ENCODE results near the gene ANO6. TPM values are rescaled to one million over a fixed set of nuclear protein-coding genes. Genes with fewer than 3 reads are reported as not detected.

ANO6 gene
- total and polyA plus RNA-seq, 4 donors: 18.6 to 52.3 (median 29.1) TPM

DNA sequence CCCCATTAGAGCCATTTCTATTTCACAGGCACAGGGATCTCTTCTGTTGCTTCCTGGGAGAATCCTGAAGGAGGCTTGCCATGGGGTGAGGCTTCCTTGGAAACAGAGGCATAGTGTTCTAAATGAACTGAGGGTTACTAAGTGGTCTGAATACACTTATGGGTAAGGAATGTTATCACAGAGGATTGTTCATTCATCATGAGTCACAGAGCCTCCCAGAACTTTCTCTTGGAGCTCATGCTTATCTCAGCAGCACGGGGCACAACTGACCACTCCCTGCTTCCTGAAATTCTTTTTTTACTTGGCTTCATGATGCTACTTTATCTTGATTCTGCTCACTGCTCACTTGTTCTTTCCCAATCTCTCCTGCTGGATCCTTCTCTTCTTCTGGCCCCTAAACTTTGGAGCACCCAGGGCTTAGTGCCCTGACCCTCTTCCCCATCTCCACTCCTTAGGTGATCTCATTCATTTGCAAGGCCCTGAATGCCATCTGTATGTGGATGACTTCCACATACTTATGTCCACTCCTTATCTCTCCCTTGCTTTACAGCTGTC lies 57.9 kb downstream of the ANO6 start:
- no peak overlapping the region for H3K4me3 ChIP-seq (ENCODE audit: low read depth in 1 of 3, low read length in 3 of 3)
- H3K4me1 ChIP-seq (ENCODE audit: control insufficient read depth in 4 of 4, insufficient read depth in 4 of 4, low read length in 3 of 4): peaks cover 3 to 16% (median 13%) of the 10 kb centered on the region in 4 donors
- no peaks in the 10 kb centered on the region for H3K27me3 ChIP-seq (ENCODE audit: control insufficient read depth in 4 of 4, insufficient read depth in 4 of 4, low read length in 3 of 4)
- TF ChIP-seq FOXA2 (IDR thresholded peaks at IDR 0.05): no peak
- TF ChIP-seq TAF1 (conservative IDR thresholded peaks at IDR 0.05): no peak
- no peak for TF ChIP-seq RAD21 (IDR thresholded peaks at IDR 0.05)
- no peak for TF ChIP-seq YY1 (IDR thresholded peaks at IDR 0.05)
- TF ChIP-seq ZBTB33 (IDR thresholded peaks at IDR 0.05): no peak
- TF ChIP-seq EGR1 (IDR thresholded peaks at IDR 0.05; ENCODE audit: low read depth in 2 of 2): no peak
- no peak overlapping the region for H3K27ac ChIP-seq (ENCODE audit: low read depth in 1 of 2, low read length in 2 of 2)
- 74% methylated on average over 1 of the region's 1 CpG for WGBS
- H3K36me3 ChIP-seq (ENCODE audit: control insufficient read depth in 4 of 4, insufficient read depth in 3 of 4, low read depth in 1 of 4, low read length in 3 of 4): no peaks in the 10 kb centered on the region
- no peaks in the 10 kb centered on the region for H3K9me3 ChIP-seq (ENCODE audit: control insufficient read depth in 4 of 4, low read length in 3 of 4)
- no peak for DNase-seq (ENCODE audit: low spot score)
- no peak overlapping the region for H3K9ac ChIP-seq (ENCODE audit: low read depth in 1 of 2, low read length in 2 of 2)

GRCh38 chr12:45276154-45276755 lies 60.4 kb downstream of the ANO6 start:
- no peak for DNase-seq (ENCODE audit: low spot score)
- no peaks in the 10 kb centered on the region for H3K36me3 ChIP-seq (ENCODE audit: control insufficient read depth in 4 of 4, insufficient read depth in 3 of 4, low read depth in 1 of 4, low read length in 3 of 4)
- WGBS: 77% methylated on average over 5 of the region's 5 CpGs
- no peak overlapping the region for H3K4me3 ChIP-seq (ENCODE audit: low read depth in 1 of 3, low read length in 3 of 3)
- no peak overlapping the region for H3K9ac ChIP-seq (ENCODE audit: low read depth in 1 of 2, low read length in 2 of 2)
- H3K27ac ChIP-seq (ENCODE audit: low read depth in 1 of 2, low read length in 2 of 2): no peak overlapping the region
- H3K4me1 ChIP-seq (ENCODE audit: control insufficient read depth in 4 of 4, insufficient read depth in 4 of 4, low read length in 3 of 4): peaks cover 0 to 22% (median 12%) of the 10 kb centered on the region in 4 donors
- TF ChIP-seq, protein P1, sequence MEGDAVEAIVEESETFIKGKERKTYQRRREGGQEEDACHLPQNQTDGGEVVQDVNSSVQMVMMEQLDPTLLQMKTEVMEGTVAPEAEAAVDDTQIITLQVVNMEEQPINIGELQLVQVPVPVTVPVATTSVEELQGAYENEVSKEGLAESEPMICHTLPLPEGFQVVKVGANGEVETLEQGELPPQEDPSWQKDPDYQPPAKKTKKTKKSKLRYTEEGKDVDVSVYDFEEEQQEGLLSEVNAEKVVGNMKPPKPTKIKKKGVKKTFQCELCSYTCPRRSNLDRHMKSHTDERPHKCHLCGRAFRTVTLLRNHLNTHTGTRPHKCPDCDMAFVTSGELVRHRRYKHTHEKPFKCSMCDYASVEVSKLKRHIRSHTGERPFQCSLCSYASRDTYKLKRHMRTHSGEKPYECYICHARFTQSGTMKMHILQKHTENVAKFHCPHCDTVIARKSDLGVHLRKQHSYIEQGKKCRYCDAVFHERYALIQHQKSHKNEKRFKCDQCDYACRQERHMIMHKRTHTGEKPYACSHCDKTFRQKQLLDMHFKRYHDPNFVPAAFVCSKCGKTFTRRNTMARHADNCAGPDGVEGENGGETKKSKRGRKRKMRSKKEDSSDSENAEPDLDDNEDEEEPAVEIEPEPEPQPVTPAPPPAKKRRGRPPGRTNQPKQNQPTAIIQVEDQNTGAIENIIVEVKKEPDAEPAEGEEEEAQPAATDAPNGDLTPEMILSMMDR (IDR thresholded peaks at IDR 0.05; ENCODE audit: low read depth, low read length, missing input control): no peak
- no peak for TF ChIP-seq HNF4G (IDR thresholded peaks at IDR 0.05)
- H3K9me3 ChIP-seq (ENCODE audit: control insufficient read depth in 4 of 4, low read length in 3 of 4): no peaks in the 10 kb centered on the region
- no peaks in the 10 kb centered on the region for H3K27me3 ChIP-seq (ENCODE audit: control insufficient read depth in 4 of 4, insufficient read depth in 4 of 4, low read length in 3 of 4)

DNA sequence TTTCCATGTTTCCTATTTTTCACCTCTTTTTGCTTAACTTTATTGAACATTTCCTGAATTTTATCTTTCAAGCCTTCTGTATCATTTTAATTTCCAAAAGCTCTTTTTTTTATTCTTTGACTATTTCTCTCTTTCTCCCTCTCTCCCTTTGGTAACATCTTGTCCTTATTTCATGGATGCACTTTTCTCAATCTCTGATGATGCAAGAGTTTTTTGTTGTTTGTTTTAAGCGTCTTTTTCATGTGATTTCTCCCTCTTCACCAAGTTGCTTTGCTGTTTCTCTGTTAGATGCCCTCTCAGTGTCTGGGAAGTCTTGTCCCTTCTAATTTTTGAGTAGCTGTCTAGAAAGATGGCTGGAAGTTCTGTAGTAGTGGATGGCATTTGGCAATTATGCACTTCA lies 62.6 kb downstream of the ANO6 start:
- Histone ChIP-seq H3K4me1 (ENCODE audit: control insufficient read depth in 4 of 4, insufficient read depth in 4 of 4, low read length in 3 of 4) (peaks cover 0 to 30% (median 15%) of the 10 kb centered on the region in 4 donors), H3K9me3 (ENCODE audit: control insufficient read depth in 4 of 4, low read length in 3 of 4) (no peaks in the 10 kb centered on the region), H3K27me3 (ENCODE audit: control insufficient read depth in 4 of 4, insufficient read depth in 4 of 4, low read length in 3 of 4) (no peaks in the 10 kb centered on the region), H3K4me3 (ENCODE audit: low read depth in 1 of 3, low read length in 3 of 3) (no peak overlapping the region), H3K9ac (ENCODE audit: low read depth in 1 of 2, low read length in 2 of 2) (no peak overlapping the region), H3K27ac (ENCODE audit: low read depth in 1 of 2, low read length in 2 of 2) (no peak overlapping the region), H3K36me3 (ENCODE audit: control insufficient read depth in 4 of 4, insufficient read depth in 3 of 4, low read depth in 1 of 4, low read length in 3 of 4) (no peaks in the 10 kb centered on the region)
- TF ChIP-seq FOXA2 (IDR thresholded peaks at IDR 0.05) (no peak), TAF1 (conservative IDR thresholded peaks at IDR 0.05) (no peak), FOXA1 (IDR thresholded peaks at IDR 0.05) (no peak), NR2F2 (IDR thresholded peaks at IDR 0.05) (no peak), JUND (IDR thresholded peaks at IDR 0.05) (no peak), GABPA (IDR thresholded peaks at IDR 0.05 in 1 of 2, conservative IDR thresholded peaks at IDR 0.05 in 1 of 2) (no peak), HNF4A (conservative IDR thresholded peaks at IDR 0.05) (no peak)
- TF ChIP-seq, protein P1 (IDR thresholded peaks at IDR 0.05; ENCODE audit: low read depth, low read length, missing input control): no peak
- TF ChIP-seq, protein P2, sequence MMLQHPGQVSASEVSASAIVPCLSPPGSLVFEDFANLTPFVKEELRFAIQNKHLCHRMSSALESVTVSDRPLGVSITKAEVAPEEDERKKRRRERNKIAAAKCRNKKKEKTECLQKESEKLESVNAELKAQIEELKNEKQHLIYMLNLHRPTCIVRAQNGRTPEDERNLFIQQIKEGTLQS (IDR thresholded peaks at IDR 0.05): no peak
- 39% methylated on average over 1 of the region's 1 CpG for WGBS
- no peak for DNase-seq (ENCODE audit: low spot score)

Data from liver (tissue), 9 donors.